Measurements from ENCODE around the gene UACA. TPM values are rescaled to one million over a fixed set of nuclear protein-coding genes. Genes with fewer than 3 reads are reported as not detected.

The UACA gene
- total RNA-seq, 3 donors from 2014 or later (not counting 1 experiment from before 2014, with no cell fraction given): 1.1 to 3.1 (median 2.1) TPM

GRCh38 chr15:70633991-70634390 is 129.4 kb downstream of the UACA start:
- no peaks in the 10 kb centered on the region for H3K36me3 ChIP-seq (ENCODE audit: control insufficient read depth, insufficient read depth, low read length)
- intact Hi-C loops (cut with micrococcal nuclease): no loop called here

GRCh38 chr15:70633103-70633831 is 130.1 kb downstream of the UACA start:
- ATAC-seq (no peak), DNase-seq (no peak)
- Mint-ChIP-seq H3K27ac (no peak overlapping the region), H3K36me3 (no peaks in the 10 kb centered on the region), H3K9me3 (no peaks in the 10 kb centered on the region), H3K4me1 (peaks cover 11 to 13% of the 10 kb centered on the region in 2 donors), H3K4me3 (no peak overlapping the region), H3K27me3 (ENCODE audit: low read depth in 2 of 2) (peaks cover 27 to 62% of the 10 kb centered on the region in 2 donors)
- 78% methylated on average over 12 of the region's 12 CpGs for WGBS (ENCODE audit: insufficient coverage)
- no peak for TF ChIP-seq CTCF (IDR thresholded peaks at IDR 0.05)
- Histone ChIP-seq H3K9me3 (ENCODE audit: control insufficient read depth, insufficient read depth, low read length) (no peaks in the 10 kb centered on the region), H3K36me3 (ENCODE audit: control insufficient read depth, insufficient read depth, low read length) (no peaks in the 10 kb centered on the region), H3K4me1 (ENCODE audit: control insufficient read depth, insufficient read depth, low read length) (no peaks in the 10 kb centered on the region), H3K4me3 (ENCODE audit: low read length) (no peak overlapping the region), H3K27ac (ENCODE audit: low read length) (no peak overlapping the region), H3K27me3 (ENCODE audit: control insufficient read depth, insufficient read depth, low read length) (no peaks in the 10 kb centered on the region)
- intact Hi-C loops (cut with micrococcal nuclease): no loop called here

More at GRCh38 chr15:70633991-70634390, 129.4 kb downstream of the UACA start:
- H3K36me3 Mint-ChIP-seq: no peaks in the 10 kb centered on the region
- Histone ChIP-seq H3K27ac (ENCODE audit: low read length) (no peak overlapping the region), H3K4me1 (ENCODE audit: control insufficient read depth, insufficient read depth, low read length) (no peaks in the 10 kb centered on the region), H3K27me3 (ENCODE audit: control insufficient read depth, insufficient read depth, low read length) (no peaks in the 10 kb centered on the region), H3K4me3 (ENCODE audit: low read length) (no peak overlapping the region), H3K9me3 (ENCODE audit: control insufficient read depth, insufficient read depth, low read length) (no peaks in the 10 kb centered on the region)
- H3K4me3 Mint-ChIP-seq: no peak overlapping the region
- H3K9me3 Mint-ChIP-seq: no peaks in the 10 kb centered on the region
- peaks cover 27 to 55% of the 10 kb centered on the region in 2 donors for H3K27me3 Mint-ChIP-seq (ENCODE audit: low read depth in 2 of 2)
- DNase-seq (no peak), ATAC-seq (no peak)
- WGBS (ENCODE audit: insufficient coverage): 89% methylated on average over 7 of the region's 7 CpGs
- peaks cover 6 to 13% of the 10 kb centered on the region in 2 donors for H3K4me1 Mint-ChIP-seq
- no peak for TF ChIP-seq CTCF (IDR thresholded peaks at IDR 0.05)
- H3K27ac Mint-ChIP-seq: no peak overlapping the region

GRCh38 chr15:70632491-70633102 is 130.8 kb downstream of the UACA start:
- intact Hi-C loops (cut with micrococcal nuclease): no loop called here
- no peaks in the 10 kb centered on the region for H3K9me3 ChIP-seq (ENCODE audit: control insufficient read depth, insufficient read depth, low read length)
- H3K4me3 Mint-ChIP-seq: no peak overlapping the region
- peaks cover 17 to 20% of the 10 kb centered on the region in 2 donors for H3K4me1 Mint-ChIP-seq
- no peak for TF ChIP-seq CTCF (IDR thresholded peaks at IDR 0.05)
- H3K4me3 ChIP-seq (ENCODE audit: low read length): no peak overlapping the region
- peaks cover 29 to 66% of the 10 kb centered on the region in 2 donors for H3K27me3 Mint-ChIP-seq (ENCODE audit: low read depth in 2 of 2)
- H3K27ac ChIP-seq (ENCODE audit: low read length): no peak overlapping the region
- 66% methylated on average over 5 of the region's 5 CpGs for WGBS (ENCODE audit: insufficient coverage)
- H3K4me1 ChIP-seq (ENCODE audit: control insufficient read depth, insufficient read depth, low read length): no peaks in the 10 kb centered on the region
- DNase-seq (no peak), ATAC-seq (no peak)
- H3K27ac Mint-ChIP-seq: no peak overlapping the region
- no peaks in the 10 kb centered on the region for H3K9me3 Mint-ChIP-seq
- no peaks in the 10 kb centered on the region for H3K36me3 Mint-ChIP-seq
- H3K27me3 ChIP-seq (ENCODE audit: control insufficient read depth, insufficient read depth, low read length): no peaks in the 10 kb centered on the region
- H3K36me3 ChIP-seq (ENCODE audit: control insufficient read depth, insufficient read depth, low read length): no peaks in the 10 kb centered on the region
